ENCODE results near the gene SCMH1.

Gene SCMH1

DNA sequence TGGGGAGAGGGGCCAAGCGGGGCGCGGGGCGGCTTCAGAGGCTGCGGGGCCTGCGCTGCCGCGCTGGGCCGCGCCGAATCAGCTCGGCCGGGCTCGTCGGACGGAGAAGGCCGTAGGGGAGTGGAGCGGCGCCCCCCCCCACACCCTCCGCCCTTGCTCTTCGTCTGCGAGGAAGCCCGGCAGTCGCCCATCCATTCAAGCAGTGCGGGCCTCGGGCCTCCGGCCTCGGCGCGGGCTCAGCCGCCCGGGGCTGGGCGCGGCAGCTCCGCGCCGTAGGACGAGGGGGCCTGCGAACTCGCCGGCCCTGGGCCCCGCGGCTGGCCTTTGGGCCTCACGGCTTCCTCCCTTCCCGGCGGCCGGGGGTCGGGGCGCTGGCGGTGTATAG, 262.0 kb downstream of the SCMH1 start:
- Histone ChIP-seq H3K36me3 (ENCODE audit: control insufficient read depth, low read length) (peaks cover 51% of the 10 kb centered on the region), H4K20me1 (ENCODE audit: control insufficient read depth, insufficient read depth, low read depth, low read length) (peaks cover 27% of the 10 kb centered on the region; the same call in 1 of the 2 replicates), H3K4me3 (ENCODE audit: low read length) (peak overlapping the region; percentile 87), H3K4me2 (ENCODE audit: low read length) (peak overlapping the region; percentile 86), H3K9me2 (replicated peaks; ENCODE audit: control insufficient read depth, low read length) (no peaks in the 10 kb centered on the region), H3K4me1 (ENCODE audit: control insufficient read depth, low read length) (peaks cover 30% of the 10 kb centered on the region), H3F3A (ENCODE audit: control insufficient read depth, insufficient read depth) (no peaks in the 10 kb centered on the region), H3K9me3 (ENCODE audit: control insufficient read depth, insufficient read depth, low read length) (no peaks in the 10 kb centered on the region), H3K27ac (ENCODE audit: low read depth, low read length) (peak overlapping the region; percentile 81), H3K27me3 (ENCODE audit: control insufficient read depth, low read length) (no peaks in the 10 kb centered on the region), H3K79me2 (ENCODE audit: control insufficient read depth, low read length) (peaks cover 58% of the 10 kb centered on the region)
- TF ChIP-seq, protein P1, sequence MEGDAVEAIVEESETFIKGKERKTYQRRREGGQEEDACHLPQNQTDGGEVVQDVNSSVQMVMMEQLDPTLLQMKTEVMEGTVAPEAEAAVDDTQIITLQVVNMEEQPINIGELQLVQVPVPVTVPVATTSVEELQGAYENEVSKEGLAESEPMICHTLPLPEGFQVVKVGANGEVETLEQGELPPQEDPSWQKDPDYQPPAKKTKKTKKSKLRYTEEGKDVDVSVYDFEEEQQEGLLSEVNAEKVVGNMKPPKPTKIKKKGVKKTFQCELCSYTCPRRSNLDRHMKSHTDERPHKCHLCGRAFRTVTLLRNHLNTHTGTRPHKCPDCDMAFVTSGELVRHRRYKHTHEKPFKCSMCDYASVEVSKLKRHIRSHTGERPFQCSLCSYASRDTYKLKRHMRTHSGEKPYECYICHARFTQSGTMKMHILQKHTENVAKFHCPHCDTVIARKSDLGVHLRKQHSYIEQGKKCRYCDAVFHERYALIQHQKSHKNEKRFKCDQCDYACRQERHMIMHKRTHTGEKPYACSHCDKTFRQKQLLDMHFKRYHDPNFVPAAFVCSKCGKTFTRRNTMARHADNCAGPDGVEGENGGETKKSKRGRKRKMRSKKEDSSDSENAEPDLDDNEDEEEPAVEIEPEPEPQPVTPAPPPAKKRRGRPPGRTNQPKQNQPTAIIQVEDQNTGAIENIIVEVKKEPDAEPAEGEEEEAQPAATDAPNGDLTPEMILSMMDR (IDR thresholded peaks at IDR 0.05; ENCODE audit: low read depth, low read length, poor library complexity, severe bottlenecking), result no peak
- no peak for TF ChIP-seq EZH2phosphoT487 (IDR thresholded peaks at IDR 0.05; ENCODE audit: borderline replicate concordance, low read length)

DNA sequence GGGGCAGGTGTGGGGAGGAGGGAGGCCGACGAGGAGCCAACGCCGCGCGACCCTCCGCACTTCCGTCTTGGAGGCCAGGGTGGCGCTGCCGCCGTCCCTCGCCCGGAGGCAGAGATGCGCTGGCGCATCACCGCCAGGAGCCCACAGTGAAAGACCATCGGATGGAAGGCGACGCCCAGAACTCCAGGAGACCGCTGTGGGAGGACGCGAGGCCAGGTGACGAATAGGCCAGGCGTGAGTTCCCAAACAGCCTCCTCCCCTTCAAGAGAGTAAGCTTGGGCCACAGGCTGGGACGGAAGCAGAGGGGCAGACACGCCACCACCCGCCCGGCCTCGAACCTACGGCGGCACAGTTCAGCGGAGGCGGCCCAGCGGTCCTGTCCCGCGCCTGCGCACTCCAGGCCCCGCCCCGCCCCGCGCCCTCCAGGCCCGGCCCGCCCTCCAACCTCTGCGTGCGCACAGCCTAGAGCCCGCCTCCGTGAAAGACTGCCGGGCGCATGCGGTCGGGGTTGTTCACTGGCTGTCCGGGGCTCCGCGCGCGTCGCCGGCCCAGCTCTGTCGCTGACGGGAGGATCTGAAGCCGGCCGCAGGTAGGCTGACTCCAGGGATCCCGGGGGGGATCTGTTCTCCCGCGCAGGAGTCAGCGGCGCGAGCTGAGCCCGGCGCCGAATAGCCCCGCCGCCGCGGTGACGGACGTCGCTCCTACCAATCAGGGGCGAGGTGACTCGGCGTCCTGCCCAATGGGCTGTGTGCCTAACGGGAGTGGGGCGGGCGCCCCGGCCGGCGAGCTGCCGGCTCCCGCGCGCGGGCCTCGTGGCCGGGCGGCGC, 262.7 kb downstream of the SCMH1 start, which contains the start of gene CTPS1:
CTPS1 (plus strand) TSS at position 456 of the 827 bp plus-strand sequence. CDS start 3,595 bp downstream, outside the sequence.
- Histone ChIP-seq H3K4me2 (ENCODE audit: low read length) (peak within 1 kb of the TSS; percentile 86), H3K36me3 (ENCODE audit: control insufficient read depth, low read length) (peaks cover 45% of the 10 kb centered on the region), H3K27me3 (ENCODE audit: control insufficient read depth, low read length) (no peaks in the 10 kb centered on the region), H3K9me3 (ENCODE audit: control insufficient read depth, insufficient read depth, low read length) (no peaks in the 10 kb centered on the region), H3K4me1 (ENCODE audit: control insufficient read depth, low read length) (peaks cover 30% of the 10 kb centered on the region), H3K9me2 (replicated peaks; ENCODE audit: control insufficient read depth, low read length) (no peaks in the 10 kb centered on the region), H3K4me3 (ENCODE audit: low read length) (peak within 1 kb of the TSS; percentile 87), H3K79me2 (ENCODE audit: control insufficient read depth, low read length) (peaks cover 52% of the 10 kb centered on the region), H3K27ac (ENCODE audit: low read depth, low read length) (peak within 1 kb of the TSS; percentile 81), H4K20me1 (ENCODE audit: control insufficient read depth, insufficient read depth, low read depth, low read length) (peaks cover 21% of the 10 kb centered on the region; the same call in 1 of the 2 replicates), H3F3A (ENCODE audit: control insufficient read depth, insufficient read depth) (no peaks in the 10 kb centered on the region)
- TF ChIP-seq EZH2phosphoT487 (IDR thresholded peaks at IDR 0.05; ENCODE audit: borderline replicate concordance, low read length), result no peak
- TF ChIP-seq, protein P1 (IDR thresholded peaks at IDR 0.05; ENCODE audit: low read depth, low read length, poor library complexity, severe bottlenecking), result peak; percentile 67

DNA sequence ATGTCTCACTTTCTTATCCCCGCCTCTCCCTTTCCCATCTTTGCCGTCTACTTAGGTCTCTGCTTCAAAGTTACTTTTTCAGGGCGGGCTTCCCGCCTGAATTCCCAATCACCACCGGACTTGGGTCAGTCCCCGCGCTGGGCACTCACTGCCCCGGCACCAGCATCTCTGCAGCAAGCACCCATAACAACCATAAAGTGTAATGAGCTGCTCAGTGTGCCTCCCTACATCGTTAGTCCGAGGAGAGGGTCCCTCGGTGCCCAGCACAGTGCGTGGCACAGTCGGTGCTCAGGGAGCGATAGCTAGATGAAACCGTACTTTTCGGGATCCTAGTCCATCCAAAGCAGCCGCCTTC, 263.2 kb downstream of the SCMH1 start:
- Histone ChIP-seq H3K9me2 (replicated peaks; ENCODE audit: control insufficient read depth, low read length) (no peaks in the 10 kb centered on the region), H3K79me2 (ENCODE audit: control insufficient read depth, low read length) (peaks cover 46% of the 10 kb centered on the region), H3K36me3 (ENCODE audit: control insufficient read depth, low read length) (peaks cover 39% of the 10 kb centered on the region), H3K27me3 (ENCODE audit: control insufficient read depth, low read length) (no peaks in the 10 kb centered on the region), H3K9me3 (ENCODE audit: control insufficient read depth, insufficient read depth, low read length) (no peaks in the 10 kb centered on the region), H3K4me3 (ENCODE audit: low read length) (peak overlapping the region; percentile 87), H3K4me2 (ENCODE audit: low read length) (peak overlapping the region; percentile 86), H3K4me1 (ENCODE audit: control insufficient read depth, low read length) (peaks cover 30% of the 10 kb centered on the region), H3F3A (ENCODE audit: control insufficient read depth, insufficient read depth) (no peaks in the 10 kb centered on the region), H4K20me1 (ENCODE audit: control insufficient read depth, insufficient read depth, low read depth, low read length) (peaks cover 16% of the 10 kb centered on the region; the same call in 1 of the 2 replicates), H3K27ac (ENCODE audit: low read depth, low read length) (peak overlapping the region; percentile 81)
- TF ChIP-seq, protein P1 (IDR thresholded peaks at IDR 0.05; ENCODE audit: low read depth, low read length, poor library complexity, severe bottlenecking), result no peak
- no peak for TF ChIP-seq EZH2phosphoT487 (IDR thresholded peaks at IDR 0.05; ENCODE audit: borderline replicate concordance, low read length)
